Kidney (tissue), 14 donors: ENCODE measurements around the gene PLA2G15. TPM values are rescaled to one million over a fixed set of nuclear protein-coding genes. Genes with fewer than 3 reads are reported as not detected.

Source experiments
- DNase-seq, 5 donors: peaks; one replicate each; pipeline ENCODE4 v3.0.0-alpha.2; 2013 to 2020
- FAIRE-seq: peaks from 2 replicates; lab custom pipeline; 2012; peaks lifted over from hg19 to GRCh38; lab: Jason Lieb, UNC
- H3K27ac ChIP-seq, 2 donors: one replicate each; pipeline ENCODE4 v1.7.0; 2013; ENCODE audit warnings: low read depth in 2 of 2, low read length in 2 of 2, inconsistent platforms in 1 of 2
- H3K27me3 ChIP-seq: one replicate; pipeline ENCODE4 v1.7.1; 2013; ENCODE audit warnings: low read length, inconsistent platforms; ENCODE audit not compliant: control insufficient read depth, insufficient read depth
- H3K36me3 ChIP-seq, 3 donors: one replicate each; pipeline versions ENCODE4 v1.7.0 to v1.7.1; 2013; ENCODE audit warnings: low read length in 3 of 3, control low read depth in 1 of 3, inconsistent platforms in 1 of 3; ENCODE audit not compliant: insufficient read depth in 3 of 3, control insufficient read depth in 2 of 3
- H3K4me1 ChIP-seq, 3 donors: one replicate each; pipeline versions ENCODE4 v1.7.0 to v1.7.1; 2013; ENCODE audit warnings: low read length in 3 of 3, inconsistent platforms in 1 of 3, low read depth in 1 of 3; ENCODE audit not compliant: control insufficient read depth in 2 of 3, insufficient read depth in 2 of 3
- H3K4me3 ChIP-seq, 3 donors: one replicate each; pipeline versions ENCODE4 v1.7.0 to v1.8.1; 2013; ENCODE audit warnings: low read length in 3 of 3, control low read depth in 1 of 3, inconsistent platforms in 1 of 3
- H3K9ac ChIP-seq, 3 donors: one replicate each; pipeline versions ENCODE4 v1.7.0 to v1.7.1; 2013; ENCODE audit warnings: low read length in 3 of 3, control low read depth in 1 of 3, inconsistent platforms in 1 of 3
- H3K9me3 ChIP-seq, 3 donors: one replicate each; pipeline versions ENCODE4 v1.7.0 to v1.7.1; 2013; ENCODE audit warnings: low read length in 3 of 3, control low read depth in 1 of 3, inconsistent platforms in 1 of 3; ENCODE audit not compliant: control insufficient read depth in 2 of 3, insufficient read depth in 1 of 3
- intact Hi-C: fragments of 100-400 bp; cut with DNase I; formaldehyde crosslinking; loops from one replicate; pipeline ENCODE4 v1.11.1; 2022
- polyA plus RNA-seq: library from polyadenylated mRNA; stranded (reverse); fragments of 350-450 nt; fragmentation: Illumina TruSeq; extraction: RNeasy Lipid Tissue Mini Kit (QIAGEN cat#74804); gene quantifications from one replicate; pipeline ENCODE4 v1.2.3, GENCODE V29; 2014; ENCODE audit warnings: low read depth, low replicate concordance; ENCODE audit not compliant: insufficient read depth
- total RNA-seq: library from RNA; stranded (reverse); fragmentation: NEBNext Ultra II Directional; extraction: Animal tissue kit (Norgen Biotek cat#: 25700); gene quantifications from one replicate; pipeline ENCODE4 v1.2.1, GENCODE V29; 2021
- TF ChIP-seq, protein P1 (sequence below): IDR thresholded peaks from 3 replicates; pipeline ENCODE4 v1.5.1; 2012; ENCODE audit warnings: mild to moderate bottlenecking, moderate library complexity, borderline replicate concordance; ENCODE audit not compliant: insufficient read depth; ENCODE audit errors: extremely low read depth
- donor health status: control.
- donor health status: control.
- donor health status: control.
- donor health status: control.
- donor health status: control.
- donor health status: DM: yes; HTN: yes; CAD: no.
- donor health status: Normal renal cell carcinoma (clear cell type).

PLA2G15 gene
- total and polyA plus RNA-seq, 2 donors from 2014 or later = 35.1 to 44.4 TPM

DNA sequence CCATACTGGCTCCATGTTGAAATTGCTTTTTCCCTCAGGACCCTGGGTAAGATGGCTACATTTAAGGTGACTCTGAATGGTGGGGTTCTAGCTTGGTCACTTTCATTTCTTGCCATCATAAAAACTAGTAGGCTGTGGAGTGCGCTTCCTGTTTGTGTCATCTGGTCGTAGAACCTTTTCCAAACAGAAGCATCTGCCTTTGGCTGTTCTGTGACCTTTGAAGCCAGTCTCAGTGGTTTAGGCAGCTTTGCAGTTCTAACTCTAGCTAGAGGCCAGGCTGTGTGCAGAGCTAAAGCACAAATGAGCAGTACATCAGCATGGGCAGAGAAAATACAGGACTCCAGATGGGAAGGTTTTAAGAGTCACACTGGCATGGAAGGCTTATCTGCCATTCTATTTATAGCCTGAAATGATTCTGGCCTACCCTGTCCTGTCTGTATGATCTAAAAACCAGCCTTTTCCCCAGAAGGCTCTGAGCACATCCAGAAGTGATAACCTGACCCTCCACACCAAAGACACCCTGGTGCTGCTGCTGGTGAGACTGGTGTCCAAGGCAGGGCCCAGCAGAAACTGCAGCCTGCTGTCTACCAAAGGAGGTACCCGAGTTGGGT is 17.9 kb upstream of the PLA2G15 start:
- Histone ChIP-seq H3K9ac (no peak overlapping the region), H3K9me3 (no peaks in the 10 kb centered on the region), H3K36me3 (peaks cover 3 to 26% (median 15%) of the 10 kb centered on the region in 3 donors), H3K27me3 (no peaks in the 10 kb centered on the region), H3K4me1 (peaks cover 0 to 12% (median 6%) of the 10 kb centered on the region in 3 donors), H3K27ac (peak overlapping the region in 1 of 2 donors; percentile 6), H3K4me3 (no peak overlapping the region)
- DNase-seq = no peak
- no peak for FAIRE-seq
- intact Hi-C loops = no loop called here
- TF ChIP-seq, protein P1, sequence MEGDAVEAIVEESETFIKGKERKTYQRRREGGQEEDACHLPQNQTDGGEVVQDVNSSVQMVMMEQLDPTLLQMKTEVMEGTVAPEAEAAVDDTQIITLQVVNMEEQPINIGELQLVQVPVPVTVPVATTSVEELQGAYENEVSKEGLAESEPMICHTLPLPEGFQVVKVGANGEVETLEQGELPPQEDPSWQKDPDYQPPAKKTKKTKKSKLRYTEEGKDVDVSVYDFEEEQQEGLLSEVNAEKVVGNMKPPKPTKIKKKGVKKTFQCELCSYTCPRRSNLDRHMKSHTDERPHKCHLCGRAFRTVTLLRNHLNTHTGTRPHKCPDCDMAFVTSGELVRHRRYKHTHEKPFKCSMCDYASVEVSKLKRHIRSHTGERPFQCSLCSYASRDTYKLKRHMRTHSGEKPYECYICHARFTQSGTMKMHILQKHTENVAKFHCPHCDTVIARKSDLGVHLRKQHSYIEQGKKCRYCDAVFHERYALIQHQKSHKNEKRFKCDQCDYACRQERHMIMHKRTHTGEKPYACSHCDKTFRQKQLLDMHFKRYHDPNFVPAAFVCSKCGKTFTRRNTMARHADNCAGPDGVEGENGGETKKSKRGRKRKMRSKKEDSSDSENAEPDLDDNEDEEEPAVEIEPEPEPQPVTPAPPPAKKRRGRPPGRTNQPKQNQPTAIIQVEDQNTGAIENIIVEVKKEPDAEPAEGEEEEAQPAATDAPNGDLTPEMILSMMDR = no peak

DNA sequence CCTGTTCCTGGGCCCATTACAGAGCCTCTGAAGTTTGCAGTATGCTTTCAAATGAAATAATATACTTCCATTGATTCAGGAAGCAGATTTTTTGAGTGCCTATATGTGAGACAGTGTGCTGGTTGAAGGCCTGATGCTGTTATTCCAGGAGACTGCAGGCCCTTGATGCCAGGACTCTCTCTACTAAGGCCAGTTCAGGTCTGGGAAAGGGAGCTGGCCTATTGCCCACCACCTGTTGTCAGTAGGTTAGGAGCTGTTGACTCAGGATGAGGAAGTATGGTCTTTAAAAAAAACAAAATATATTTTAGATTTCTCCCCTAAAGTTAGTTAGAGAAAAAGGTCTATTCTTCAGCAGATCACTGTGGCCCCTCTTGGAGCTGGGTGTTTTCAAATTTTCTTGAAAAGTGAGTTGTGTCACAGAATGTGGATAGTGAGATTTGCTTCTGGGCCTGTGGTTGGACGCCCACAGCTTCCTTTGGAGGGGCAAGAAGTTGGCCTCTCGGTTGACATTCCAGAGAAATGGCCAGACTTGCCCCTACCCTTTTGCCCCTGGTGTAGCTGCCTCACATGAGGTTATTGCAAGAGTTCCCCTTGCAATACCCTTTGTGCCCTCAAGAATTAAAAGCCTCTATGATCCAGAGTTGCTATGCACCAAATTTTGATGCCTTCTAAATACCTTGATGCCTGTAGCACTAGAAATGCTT is 17.2 kb upstream of the PLA2G15 start:
- H3K4me3 ChIP-seq = no peak overlapping the region
- no peak for FAIRE-seq
- H3K9me3 ChIP-seq = no peaks in the 10 kb centered on the region
- peaks cover 3 to 31% (median 15%) of the 10 kb centered on the region in 3 donors for H3K36me3 ChIP-seq
- TF ChIP-seq, protein P1 = no peak
- H3K27me3 ChIP-seq = no peaks in the 10 kb centered on the region
- H3K27ac ChIP-seq = no peak overlapping the region
- no peak for DNase-seq
- intact Hi-C loops = no loop called here
- H3K4me1 ChIP-seq = peaks cover 0 to 12% (median 6%) of the 10 kb centered on the region in 3 donors
- H3K9ac ChIP-seq = no peak overlapping the region

DNA sequence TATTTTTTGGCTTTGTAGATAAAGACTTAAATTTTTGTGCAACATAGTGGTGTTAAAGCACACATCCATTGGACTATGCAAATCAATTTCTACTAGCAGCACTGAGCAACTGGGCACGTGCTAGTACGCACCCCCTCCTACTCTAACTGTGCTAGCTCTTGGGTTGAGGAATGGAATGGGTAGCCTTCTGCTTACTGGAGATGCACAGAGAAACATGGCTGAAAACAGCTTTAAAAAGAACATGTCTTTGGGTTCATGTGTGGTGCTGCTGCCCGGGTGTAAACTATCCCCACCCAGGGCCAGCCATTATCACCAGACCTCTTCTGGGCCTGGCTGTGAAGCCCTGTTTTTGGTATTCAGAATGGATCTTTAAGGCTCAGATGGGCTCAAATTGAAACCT is 16.5 kb upstream of the PLA2G15 start:
- intact Hi-C loops = no loop called here
- H3K27me3 ChIP-seq = no peaks in the 10 kb centered on the region
- peak in 1 of 5 donors; percentile 30 for DNase-seq
- H3K27ac ChIP-seq = no peak overlapping the region
- H3K4me3 ChIP-seq = no peak overlapping the region
- TF ChIP-seq, protein P1 = no peak
- H3K4me1 ChIP-seq = peaks cover 3 to 15% (median 12%) of the 10 kb centered on the region in 3 donors
- peaks cover 3 to 31% (median 19%) of the 10 kb centered on the region in 3 donors for H3K36me3 ChIP-seq
- H3K9me3 ChIP-seq = no peaks in the 10 kb centered on the region
- FAIRE-seq = no peak
- H3K9ac ChIP-seq = no peak overlapping the region
